DOHH2 (cell line): ENCODE results near the gene NDE1.

Experiments used
- CTCF ChIP-seq: fragments of 200-600 bp; sonication (generic); IDR thresholded peaks from one replicate; pipeline ENCODE4 v1.5.1; 2014; ENCODE audit warnings: antibody characterized with exemption, mild to moderate bottlenecking, low read depth, low read length; ENCODE audit not compliant: poor library complexity, severe bottlenecking
- EZH2phosphoT487 ChIP-seq: fragments of 200-600 bp; sonication (generic); IDR thresholded peaks from 2 replicates; pipeline ENCODE4 v1.6.1; 2017; ENCODE audit warnings: borderline replicate concordance, mild to moderate bottlenecking, antibody characterized with exemption, low read length, moderate library complexity, mixed read lengths

- TF ChIP-seq CTCF, result no peak
- no peak for TF ChIP-seq EZH2phosphoT487
These were observed 39.6 kb upstream of the NDE1 start for GRCh38 chr16:15610369-15610871.
